Ramos (cell line): ENCODE results near the gene DDI2.

Experiments used
- in situ Hi-C: fragments of 300-500 bp; cut with MboI; formaldehyde crosslinking; loops from one replicate; pipeline ENCODE4 v1.14.3; 2022; ENCODE audit warnings: low sequenced_read_pairs; ENCODE audit not compliant: unreplicated experiment

Gene DDI2

DNA sequence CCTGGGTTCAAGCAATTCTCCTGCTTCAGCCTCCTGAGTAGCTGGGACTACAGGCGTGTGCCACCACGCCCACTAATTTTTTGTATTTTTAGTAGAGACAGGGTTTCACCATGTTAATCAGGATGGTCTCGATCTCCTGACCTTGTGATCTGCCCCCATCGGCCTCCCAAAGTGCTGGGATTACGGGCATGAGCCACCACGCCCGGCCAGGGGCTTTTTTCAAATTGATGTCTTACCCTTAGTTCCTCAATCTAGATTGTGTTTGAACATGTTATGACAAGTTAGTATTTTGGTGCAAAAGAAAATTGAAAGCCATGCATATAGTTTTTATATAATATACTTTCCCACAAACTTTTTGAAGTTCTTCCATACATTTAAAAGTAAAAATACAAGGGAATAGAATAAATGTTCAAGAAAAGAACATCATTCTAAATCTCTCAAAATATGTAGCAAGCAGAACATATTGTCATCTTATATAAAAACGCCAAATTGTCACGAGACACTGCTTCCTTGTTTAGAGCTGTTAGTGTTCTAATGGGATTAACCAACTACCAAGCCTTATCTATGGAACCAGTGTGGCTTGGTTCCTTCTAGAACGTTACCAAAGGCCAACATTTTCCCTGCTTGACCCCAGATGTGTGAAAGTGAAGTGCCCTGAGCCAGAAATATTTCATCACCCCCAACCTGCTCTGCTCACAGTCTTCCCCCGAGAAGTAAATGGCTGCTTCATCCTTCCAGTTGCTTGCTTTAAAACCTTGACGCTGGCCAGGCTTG lies 57.3 kb downstream of the DDI2 start:
- in situ Hi-C loops: no loop called here

DNA sequence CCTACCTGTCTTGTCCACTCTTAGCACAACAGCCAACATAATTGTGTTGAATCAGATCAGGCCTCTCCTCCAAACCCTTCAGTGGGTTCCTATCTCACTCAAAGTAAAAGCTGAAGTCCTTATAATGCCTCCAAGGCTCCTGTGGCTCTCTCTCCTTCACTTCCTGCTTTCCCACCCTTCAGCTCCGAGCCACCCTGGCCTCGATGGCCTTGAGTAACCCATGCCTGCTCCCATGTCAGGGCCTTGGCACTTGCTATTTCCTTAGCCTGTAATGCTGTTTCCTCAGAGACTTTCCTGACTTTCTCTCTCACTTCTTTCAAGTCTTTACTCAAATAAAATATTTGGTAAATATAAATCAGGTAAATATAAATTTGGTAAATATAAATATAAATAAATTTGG lies 58.8 kb downstream of the DDI2 start:
- in situ Hi-C loops: no loop called here

DNA sequence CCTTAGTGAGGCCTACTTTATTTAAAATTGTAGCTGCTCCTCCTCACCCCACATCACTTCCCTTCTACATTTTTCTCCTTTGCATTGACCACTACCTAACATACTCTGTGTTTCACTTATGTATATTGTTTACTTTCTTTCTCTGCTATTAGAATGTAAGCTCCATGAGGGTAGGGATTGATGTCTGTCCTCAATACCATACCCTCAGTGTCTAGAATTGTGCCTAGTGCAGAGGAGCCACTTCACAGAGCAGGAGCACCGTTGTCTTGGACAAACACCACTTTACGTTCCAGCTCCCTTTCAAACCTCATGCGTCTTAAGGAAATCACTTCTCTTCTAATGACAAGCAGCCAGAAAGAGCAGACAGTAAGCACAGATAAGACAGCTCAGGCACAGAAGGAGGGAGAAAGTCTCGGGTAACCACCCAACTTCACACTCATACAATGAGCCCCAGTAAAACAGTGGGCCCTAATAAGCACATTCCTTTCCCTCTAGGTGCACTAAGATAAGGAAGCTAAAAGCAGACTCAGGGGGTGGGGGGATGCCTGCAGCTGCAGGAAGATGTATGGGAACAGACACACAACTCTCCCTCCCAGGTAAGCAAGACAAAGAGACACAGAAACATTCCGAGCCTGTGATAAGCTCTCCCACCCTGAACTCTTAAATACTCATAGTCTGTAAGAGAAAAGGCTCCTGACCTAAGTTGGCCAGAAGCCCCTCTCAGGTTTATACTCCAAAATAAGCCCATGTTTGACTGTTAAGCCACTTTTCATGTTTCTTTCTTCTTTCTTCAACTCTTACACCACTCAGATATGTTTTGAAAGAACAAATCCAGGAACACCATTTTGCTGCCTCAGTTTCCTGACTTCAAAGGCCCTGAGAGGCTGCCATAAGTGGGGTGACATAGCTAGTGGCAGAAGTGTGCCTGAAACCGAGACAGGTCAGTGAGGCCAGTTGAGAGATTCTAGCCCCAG lies 59.7 kb downstream of the DDI2 start:
- in situ Hi-C loops: no loop called here

DNA sequence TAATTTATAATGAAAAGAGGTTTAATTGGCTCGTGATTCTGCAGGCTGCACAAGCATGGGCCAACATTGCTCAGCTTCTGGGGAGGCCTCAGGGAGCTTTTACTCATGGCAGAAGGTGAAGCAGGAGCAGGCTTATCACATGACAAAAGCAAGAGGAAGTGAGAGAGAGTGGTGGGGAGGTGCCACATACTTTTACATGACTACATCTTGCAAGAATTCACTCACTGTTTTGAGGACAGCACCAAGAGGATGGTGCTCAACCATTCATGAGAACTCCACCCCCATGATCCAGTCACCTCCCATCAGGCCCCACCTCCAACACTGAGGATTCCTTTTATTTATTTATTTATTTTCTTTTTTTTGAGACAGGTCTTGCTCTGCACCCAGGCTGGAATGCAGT lies 61.3 kb downstream of the DDI2 start:
- in situ Hi-C loops: no loop called here

DNA sequence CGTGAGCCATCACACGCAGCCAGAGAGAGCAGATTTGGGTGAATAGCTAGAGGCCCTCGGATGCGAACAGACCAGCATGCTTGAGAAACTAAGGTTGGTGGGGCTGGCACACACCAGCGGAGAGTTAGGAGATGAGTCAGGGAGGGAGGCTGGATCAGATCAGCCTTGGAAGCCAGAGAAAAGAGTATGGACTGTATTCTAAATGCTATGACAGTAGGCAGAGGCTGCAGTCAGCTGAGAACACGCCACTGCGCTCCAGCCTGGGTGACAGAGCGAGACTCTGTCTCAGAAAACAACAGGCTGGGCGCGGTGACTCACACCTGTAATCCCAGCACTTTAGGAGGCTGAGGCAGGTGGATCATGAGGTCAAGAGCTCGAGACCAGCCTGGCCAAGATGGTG lies 62.9 kb downstream of the DDI2 start:
- in situ Hi-C loops: no loop called here

DNA sequence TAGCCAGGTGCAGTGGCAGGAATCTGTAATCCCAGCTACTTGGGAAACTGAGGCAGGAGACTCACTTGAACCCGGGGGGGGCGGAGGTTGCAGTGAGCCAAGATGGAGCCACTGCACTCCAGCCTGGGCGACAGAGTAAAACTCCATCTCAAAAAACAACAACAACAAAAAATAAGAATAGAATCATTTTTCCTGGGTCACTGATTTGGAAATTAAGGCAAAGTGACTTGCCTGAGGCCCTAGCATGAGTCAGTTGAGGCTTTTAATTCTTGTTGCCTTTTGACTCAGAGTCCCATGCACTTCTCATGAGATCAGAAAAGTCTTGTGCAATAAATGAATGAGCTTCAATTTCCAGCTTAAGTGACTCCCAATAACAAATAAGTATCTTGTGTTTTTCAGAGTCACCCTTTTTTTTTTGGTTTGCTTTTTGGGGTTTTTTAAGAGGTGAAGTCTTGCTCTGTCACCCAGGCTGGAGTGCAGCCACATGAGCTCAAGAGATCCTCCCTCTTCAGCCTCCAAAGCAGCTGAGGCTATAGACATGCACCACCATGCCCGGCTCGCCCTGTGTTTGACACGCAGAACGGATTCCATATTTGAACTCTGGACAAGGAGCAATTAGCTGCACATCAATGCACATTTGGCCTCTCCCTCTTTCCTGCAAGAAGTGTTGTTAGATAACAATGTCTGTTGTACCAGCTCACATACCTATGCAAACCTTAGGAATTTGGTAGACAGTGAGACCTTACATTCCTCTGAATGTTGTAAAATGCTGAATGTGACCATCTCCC lies 63.5 kb downstream of the DDI2 start:
- in situ Hi-C loops: no loop called here

DNA sequence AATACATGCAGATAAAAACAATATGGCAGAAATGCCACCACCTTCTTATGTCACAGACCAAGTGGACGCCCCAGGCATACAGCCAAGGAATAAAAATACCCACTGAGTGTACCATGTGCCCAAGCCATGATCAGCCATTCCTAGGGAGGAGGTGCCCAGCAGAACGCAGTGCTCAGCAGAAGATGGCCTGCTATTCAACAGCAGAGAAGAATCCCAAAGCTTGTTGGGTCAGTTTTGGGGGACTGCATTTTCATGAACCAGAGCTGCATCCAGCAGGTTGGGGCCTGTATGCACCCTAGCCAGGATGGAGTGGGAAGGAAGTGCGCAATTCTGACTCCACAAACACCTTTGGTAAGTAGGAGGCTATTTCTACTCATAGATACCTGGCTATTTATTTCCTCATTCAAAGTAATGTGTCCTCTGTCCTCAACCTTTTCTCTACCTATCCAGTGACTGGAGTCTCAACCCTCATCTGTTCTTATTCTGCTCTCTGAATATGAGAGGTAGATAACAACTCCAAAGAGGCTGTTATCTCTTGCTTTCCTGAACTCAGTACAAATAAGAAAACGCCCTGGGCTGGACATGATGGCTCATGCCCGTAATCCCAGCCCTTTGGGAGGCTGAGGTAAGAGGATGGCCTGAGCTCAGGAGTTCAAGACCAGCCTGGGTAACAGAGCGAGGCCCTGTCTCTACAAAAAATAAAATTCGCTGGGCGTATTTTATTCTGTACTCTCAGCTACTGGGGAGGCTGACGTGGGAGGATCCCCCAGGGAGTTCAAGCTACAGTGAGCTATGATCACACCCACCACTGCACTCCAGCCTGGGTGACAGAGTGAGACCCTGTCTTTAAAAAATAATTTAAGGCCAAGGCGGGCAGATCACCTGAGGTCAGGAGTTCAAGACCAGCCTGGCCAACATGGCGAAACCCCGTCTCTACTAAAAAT lies 64.4 kb downstream of the DDI2 start:
- in situ Hi-C loops: no loop called here

DNA sequence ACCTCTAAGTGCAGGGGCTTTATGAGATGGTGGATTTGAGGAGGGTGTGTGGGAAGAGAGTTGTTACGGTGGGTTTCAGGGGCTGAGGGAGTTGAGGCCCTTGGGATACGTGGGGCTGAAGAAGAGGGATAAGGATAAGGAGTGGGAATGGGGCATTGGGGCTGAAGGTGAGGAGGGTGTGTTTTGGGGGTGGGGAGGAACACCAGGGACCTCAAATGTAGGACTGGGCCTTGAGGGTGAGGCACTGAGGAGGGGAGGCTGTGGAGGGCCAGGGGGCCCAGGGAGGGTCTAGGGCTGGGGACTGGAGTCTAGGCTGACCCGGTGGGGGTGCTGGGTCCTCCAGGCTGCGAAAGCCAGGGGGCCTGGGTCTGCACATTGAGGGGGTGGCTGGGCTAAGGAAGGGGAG lies 65.7 kb downstream of the DDI2 start:
- in situ Hi-C loops: no loop called here

DNA sequence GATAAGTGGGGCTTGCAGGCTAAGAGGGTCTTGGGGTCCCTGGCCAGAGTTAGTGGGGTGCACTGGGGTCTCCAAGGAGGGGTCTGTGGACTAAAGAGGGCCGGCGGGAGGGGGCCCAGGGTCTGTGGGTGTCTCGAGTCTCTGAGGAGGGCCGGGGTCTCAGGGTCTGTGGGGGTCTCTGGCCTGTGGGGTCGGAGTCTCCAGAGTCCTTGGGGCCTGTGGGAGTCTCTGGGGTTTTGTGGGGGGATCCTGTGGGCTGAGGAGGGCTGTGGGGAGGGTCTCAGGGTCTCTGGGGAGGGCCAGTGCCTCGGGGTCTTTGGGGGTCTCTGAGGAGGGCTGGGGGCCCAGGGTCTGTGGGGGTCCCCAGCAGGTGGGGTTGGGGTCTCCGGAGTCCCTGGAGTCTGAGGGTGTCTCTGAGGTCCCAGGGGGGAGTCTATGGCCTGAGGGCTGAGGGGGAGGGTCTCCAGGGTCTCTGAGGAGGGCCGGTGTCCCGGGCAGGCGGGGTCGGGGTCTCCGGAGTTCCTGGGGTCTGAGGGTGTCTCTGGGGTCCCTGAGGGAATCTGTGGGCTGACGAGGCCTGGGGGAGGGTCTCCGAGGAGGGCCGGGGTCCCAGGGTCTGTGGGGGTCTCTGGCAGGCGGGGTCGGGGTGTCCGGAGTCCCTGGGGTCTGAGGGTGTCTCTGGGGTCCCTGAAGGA lies 66.2 kb downstream of the DDI2 start:
- in situ Hi-C loops: no loop called here

DNA sequence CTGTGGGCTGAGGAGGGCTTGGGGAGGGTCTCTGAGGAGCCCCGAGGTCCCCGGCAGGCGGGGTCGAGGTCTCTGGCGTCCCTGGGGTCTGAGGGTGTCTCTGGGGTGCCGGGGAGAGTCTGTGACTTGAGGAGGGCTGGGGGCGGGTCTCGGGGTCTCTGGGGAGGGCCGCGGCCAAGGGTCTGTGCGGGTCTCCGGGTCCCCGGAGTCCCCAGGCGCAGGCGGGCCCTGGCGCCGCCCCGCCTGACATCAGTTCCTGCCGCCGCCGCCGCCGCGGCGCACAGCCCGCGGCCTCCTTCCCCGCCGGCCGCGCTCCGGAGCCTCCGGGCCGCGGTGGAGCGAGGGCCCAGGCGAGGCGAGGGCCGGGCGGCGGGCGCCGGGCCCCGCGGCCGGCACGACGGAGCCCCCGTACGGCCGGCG lies 66.8 kb downstream of the DDI2 start, which contains the start of gene PLEKHM2:
TSS of gene PLEKHM2 (plus strand) at position 279 of the 420 bp plus-strand sequence. CDS start 239 bp downstream, outside the sequence.
- in situ Hi-C loops: no loop called here

DNA sequence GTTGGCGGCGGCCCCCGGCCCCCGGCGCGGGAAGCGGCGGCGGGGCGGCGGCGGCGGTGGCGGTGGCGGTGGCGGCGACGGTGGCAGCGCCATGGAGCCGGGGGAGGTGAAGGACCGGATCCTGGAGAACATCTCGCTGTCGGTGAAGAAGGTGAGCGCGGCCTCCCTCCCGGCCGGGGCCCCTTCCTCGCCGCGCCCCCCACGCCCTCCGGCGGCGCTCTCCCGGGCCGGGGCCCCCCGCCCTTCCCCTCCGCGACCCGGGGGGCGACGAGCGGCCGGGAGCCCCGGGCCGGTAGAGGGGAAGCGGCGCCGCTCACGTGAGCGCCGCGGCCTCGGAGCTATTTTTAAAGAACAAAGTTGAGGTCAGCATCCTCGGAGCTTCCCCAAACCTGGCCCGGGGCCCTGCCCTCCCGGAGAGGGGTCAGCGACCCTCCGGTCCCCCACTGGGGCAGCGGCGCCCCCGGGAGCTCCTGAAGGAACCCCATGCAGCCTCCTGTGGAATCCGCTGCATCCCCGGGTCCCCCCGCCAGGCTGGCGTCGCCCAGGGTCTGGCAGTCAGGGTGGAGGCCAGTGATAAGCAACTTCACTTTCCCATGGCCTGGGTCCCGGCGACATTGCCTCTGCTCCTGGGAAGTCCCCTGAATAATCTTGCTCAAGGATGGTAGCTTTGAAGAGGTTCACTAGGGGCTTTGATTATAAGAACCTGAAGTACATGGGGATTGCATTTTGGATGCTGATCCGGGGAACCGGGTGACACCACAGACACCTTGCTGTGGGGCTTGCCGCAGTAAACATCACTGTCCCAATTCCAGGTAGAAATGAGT lies 67.4 kb downstream of the DDI2 start:
- in situ Hi-C loops: no loop called here

DNA sequence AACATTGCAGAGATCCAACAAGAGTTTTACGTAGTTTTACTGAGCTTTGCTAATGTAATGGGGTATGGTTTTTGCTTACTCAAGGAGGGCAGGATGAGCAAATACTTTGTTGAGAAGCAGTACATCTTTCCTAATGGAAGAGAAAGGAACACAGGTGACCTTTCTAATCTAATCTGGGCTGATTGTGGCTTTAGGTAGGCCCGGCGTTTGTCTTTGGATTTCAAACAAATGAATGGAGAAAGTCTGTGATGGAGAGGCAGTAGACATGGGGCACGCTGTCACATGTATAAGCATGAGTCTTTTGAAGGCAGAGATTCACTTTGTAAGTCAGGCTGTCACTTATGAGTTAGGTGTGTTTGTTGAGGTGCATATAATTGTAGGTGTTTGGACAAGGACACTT lies 68.6 kb downstream of the DDI2 start:
- in situ Hi-C loops: no loop called here

DNA sequence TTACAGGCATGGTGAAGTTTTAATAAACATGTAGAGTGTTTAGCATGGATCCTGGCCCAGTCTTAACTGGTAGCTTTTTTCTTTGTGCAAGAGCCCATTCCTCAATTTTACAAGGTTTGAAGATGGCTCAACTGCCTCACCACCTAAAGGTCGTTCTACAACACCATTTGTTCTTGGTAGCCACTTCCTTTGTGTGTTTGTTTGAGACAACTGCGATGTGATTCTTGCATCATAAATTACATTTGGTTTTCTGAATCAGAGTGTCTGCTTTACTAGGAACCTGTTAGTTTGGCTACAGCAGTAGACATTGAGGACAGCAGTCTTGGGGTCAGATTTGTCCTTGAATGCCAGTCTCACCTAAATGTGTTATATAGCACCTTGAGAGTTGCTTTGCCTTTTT lies 70.2 kb downstream of the DDI2 start:
- in situ Hi-C loops: no loop called here

DNA sequence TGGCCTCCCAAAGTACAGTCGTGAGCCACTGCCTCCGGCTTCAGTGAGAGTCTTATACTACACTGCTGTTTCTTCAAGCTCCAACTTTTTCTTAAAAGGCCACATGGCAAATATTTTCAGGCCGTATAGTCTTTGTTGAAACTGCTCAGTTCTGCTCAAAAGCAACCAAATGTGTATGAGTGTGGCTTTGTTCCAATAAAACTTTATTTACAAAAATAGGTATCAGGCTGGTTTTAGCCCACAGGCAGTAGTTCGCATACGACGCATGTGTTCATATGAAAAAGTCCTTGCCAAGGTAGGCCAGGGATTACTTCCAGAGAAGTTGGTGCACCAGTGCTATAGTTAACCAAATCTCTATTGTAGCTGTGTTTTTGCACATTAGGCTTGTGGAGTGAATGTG lies 73.1 kb downstream of the DDI2 start:
- in situ Hi-C loops: no loop called here

DNA sequence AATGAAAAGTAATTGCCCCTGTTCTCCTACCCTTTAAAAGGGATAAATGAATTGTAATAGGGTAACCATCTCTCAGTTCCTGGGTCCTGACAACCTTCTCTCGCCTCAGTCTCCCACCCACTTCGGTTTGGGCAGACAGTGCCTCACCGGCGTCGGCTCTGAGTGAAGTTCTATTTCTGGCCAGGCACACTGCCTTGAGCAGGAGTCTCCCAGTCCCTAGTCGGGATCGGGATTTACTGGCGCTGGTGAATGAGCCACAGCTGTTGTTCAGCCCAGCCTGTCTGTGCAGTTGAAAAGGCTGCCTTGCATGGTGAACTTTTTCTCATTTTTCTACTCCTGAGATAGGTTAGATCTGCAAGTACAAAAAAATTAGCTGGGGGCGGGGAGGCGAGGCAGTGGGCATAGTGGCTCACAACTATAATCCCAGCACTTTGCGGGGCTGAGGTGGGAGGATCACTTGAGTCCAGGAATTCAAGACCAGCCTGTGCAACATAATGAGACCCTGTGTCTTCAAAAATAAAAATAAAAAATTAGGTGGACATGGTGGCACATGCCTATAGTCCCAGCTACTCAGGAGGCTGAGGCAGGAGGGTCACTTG lies 74.3 kb downstream of the DDI2 start:
- in situ Hi-C loops: no loop called here

DNA sequence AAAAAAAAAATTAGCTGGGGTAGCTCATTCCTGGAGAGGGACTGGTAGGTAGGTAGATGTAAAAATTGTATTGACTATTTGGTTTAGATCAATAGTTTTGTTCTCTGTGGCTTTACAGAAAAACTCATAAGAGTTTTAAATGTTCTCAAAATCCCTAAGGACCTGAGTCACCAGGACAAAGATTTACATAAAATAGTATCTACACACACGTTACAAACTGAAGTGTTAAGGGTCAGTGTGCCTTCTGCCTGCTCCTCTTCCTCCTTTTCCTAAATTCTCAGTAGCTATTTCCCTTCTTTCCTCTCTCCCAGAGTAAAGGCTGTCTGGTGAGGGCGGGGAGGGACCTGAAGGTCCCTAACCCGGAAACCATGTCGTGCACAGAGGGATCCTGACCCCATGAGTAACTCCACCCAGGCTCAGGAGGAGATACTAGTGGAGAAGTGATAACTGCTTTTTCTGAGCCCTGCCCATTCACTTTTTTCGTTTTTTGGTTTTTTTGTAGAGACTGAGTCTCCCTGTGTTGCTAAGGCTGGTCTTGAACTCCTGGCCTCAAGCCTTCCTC lies 74.9 kb downstream of the DDI2 start:
- in situ Hi-C loops: no loop called here

DNA sequence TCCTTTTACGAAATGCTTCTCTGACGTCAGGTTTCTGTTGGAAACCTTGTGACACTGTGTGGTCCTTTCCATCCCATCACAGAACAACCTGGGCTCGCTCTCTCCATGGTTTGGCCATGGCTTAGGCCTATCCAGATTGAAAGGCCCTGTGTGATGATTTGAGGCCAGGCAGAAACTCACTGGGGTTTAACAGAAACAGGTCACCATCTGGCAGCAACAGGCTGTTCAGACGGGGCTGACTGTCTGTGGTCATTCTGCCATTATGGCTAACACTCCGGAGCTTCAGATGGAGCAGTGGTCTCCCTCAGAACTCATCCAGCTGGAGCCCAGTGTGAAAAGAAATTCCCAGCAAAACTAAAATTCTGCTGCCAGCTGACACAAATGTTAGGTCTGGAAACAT lies 76.1 kb downstream of the DDI2 start:
- in situ Hi-C loops: no loop called here
